Stimulated activated naive B cell treated with anti-CD40 and anti-IgM and Interleukin-4, amounts not matched to agents 10 μg/mL and 1 μg/mL and 100 μg/mL, for 72 hours (primary cell): Measurements from ENCODE around the gene C1QTNF4.

Experiments
- ATAC-seq, 2 donors: fragments of 150-1000 bp; cut with Tn5 transposase; replicated peaks; 2 replicates each; pipeline ENCODE4 v1.10.0; 2021; ENCODE audit warnings: moderate library complexity in 1 of 2
- DNase-seq: peaks from one replicate; pipeline ENCODE4 v3.0.0; 2021
- H3K27ac Mint-ChIP-seq: one replicate; pipeline ENCODE4 v1.8.0; 2022; ENCODE audit warnings: mild to moderate bottlenecking, mixed read lengths
- H3K27me3 Mint-ChIP-seq, 2 donors: one replicate each; pipeline ENCODE4 v1.8.0; 2022; ENCODE audit warnings: mixed read lengths in 2 of 2
- H3K36me3 Mint-ChIP-seq, 2 donors: one replicate each; pipeline ENCODE4 v1.8.0; 2022; ENCODE audit warnings: mixed read lengths in 2 of 2, mild to moderate bottlenecking in 1 of 2
- H3K4me1 Mint-ChIP-seq, 2 donors: one replicate each; pipeline ENCODE4 v1.8.0; 2022; ENCODE audit warnings: mixed read lengths in 2 of 2, mild to moderate bottlenecking in 1 of 2
- H3K4me3 Mint-ChIP-seq, 2 donors: one replicate each; pipeline ENCODE4 v1.8.0; 2022; ENCODE audit warnings: mild to moderate bottlenecking in 2 of 2, mixed read lengths in 2 of 2, moderate library complexity in 1 of 2
- H3K9me3 Mint-ChIP-seq, 2 donors: one replicate each; pipeline ENCODE4 v1.8.0; 2022; ENCODE audit warnings: mixed read lengths in 2 of 2, mild to moderate bottlenecking in 1 of 2

C1QTNF4 gene

GRCh38 chr11:47587723-47588326 lies 6.4 kb downstream of the C1QTNF4 start:
- Mint-ChIP-seq H3K27me3 (peaks cover 10 to 17% of the 10 kb centered on the region in 2 donors), H3K27ac (no peak overlapping the region), H3K4me1 (peaks cover 12 to 19% of the 10 kb centered on the region in 2 donors), H3K9me3 (no peaks in the 10 kb centered on the region), H3K36me3 (peaks cover 25 to 27% of the 10 kb centered on the region in 2 donors), H3K4me3 (no peak overlapping the region)
- ATAC-seq (peak; percentile 13 to 45), DNase-seq (no peak)

- no peak overlapping the region for H3K4me3 Mint-ChIP-seq
- H3K36me3 Mint-ChIP-seq: peaks cover 27 to 31% of the 10 kb centered on the region in 2 donors
- no peak overlapping the region for H3K27ac Mint-ChIP-seq
- H3K4me1 Mint-ChIP-seq: peaks cover 9 to 18% of the 10 kb centered on the region in 2 donors
- DNase-seq (no peak), ATAC-seq (peak in 1 of 2 donors; percentile 5)
- no peaks in the 10 kb centered on the region for H3K9me3 Mint-ChIP-seq
- H3K27me3 Mint-ChIP-seq: peaks cover 5 to 12% of the 10 kb centered on the region in 2 donors
Measured at GRCh38 chr11:47587039-47587716, 7.0 kb downstream of the C1QTNF4 start.

- Mint-ChIP-seq H3K36me3 (peaks cover 32 to 37% of the 10 kb centered on the region in 2 donors), H3K9me3 (no peaks in the 10 kb centered on the region), H3K27me3 (peaks cover 0 to 3% of the 10 kb centered on the region in 2 donors), H3K4me3 (no peak within 1 kb of the TSS), H3K4me1 (peaks cover 6 to 9% of the 10 kb centered on the region in 2 donors), H3K27ac (peak within 1 kb of the TSS; percentile 75)
- DNase-seq: no peak
- no peak for ATAC-seq
Measured at GRCh38 chr11:47586098-47586855, 7.9 kb downstream of the C1QTNF4 start, which contains the start of gene FAM180B. TSS of gene FAM180B (plus strand) at chr11:47586678. CDS start at chr11:47586769, 91 bp downstream.

- Mint-ChIP-seq H3K4me1 (peaks cover 12 to 18% of the 10 kb centered on the region in 2 donors), H3K27ac (no peak overlapping the region), H3K4me3 (no peak overlapping the region), H3K27me3 (no peaks in the 10 kb centered on the region), H3K9me3 (no peaks in the 10 kb centered on the region), H3K36me3 (peaks cover 33 to 38% of the 10 kb centered on the region in 2 donors)
- no peak for ATAC-seq
- DNase-seq: no peak
Measured at GRCh38 chr11:47583844-47584243, 10.4 kb downstream of the C1QTNF4 start.

GRCh38 chr11:47578524-47579494 lies 15.4 kb downstream of the C1QTNF4 start, which contains the start of the genes KBTBD4 and NDUFS3:
TSS of gene KBTBD4 (minus strand) at chr11:47578970. CDS start at chr11:47578951, 19 bp downstream.
TSS of gene NDUFS3 (plus strand) at chr11:47579074. CDS start at chr11:47579092, 18 bp downstream.
- Mint-ChIP-seq H3K9me3 (no peaks in the 10 kb centered on the region), H3K4me3 (peak within 1 kb of the TSS; percentile 91 to 98), H3K36me3 (peaks cover 27 to 44% of the 10 kb centered on the region in 2 donors), H3K27me3 (no peaks in the 10 kb centered on the region), H3K4me1 (peaks cover 20 to 32% of the 10 kb centered on the region in 2 donors), H3K27ac (peak within 1 kb of the TSS; percentile 98)
- ATAC-seq (peak; percentile 94 to 97), DNase-seq (peak; percentile 80)

- Mint-ChIP-seq H3K27ac (peak overlapping the region; percentile 20), H3K4me3 (peak overlapping the region; percentile 91 to 98), H3K36me3 (peaks cover 26 to 44% of the 10 kb centered on the region in 2 donors), H3K4me1 (peaks cover 19 to 32% of the 10 kb centered on the region in 2 donors), H3K27me3 (no peaks in the 10 kb centered on the region), H3K9me3 (no peaks in the 10 kb centered on the region)
- no peak for DNase-seq
- no peak for ATAC-seq
Measured at GRCh38 chr11:47577460-47578041, 16.7 kb downstream of the C1QTNF4 start.

- DNase-seq (no peak), ATAC-seq (no peak)
- no peaks in the 10 kb centered on the region for H3K27me3 Mint-ChIP-seq
- no peak overlapping the region for H3K4me3 Mint-ChIP-seq
- H3K4me1 Mint-ChIP-seq: peaks cover 13 to 28% of the 10 kb centered on the region in 2 donors
- no peak overlapping the region for H3K27ac Mint-ChIP-seq
- H3K36me3 Mint-ChIP-seq: peaks cover 22 to 43% of the 10 kb centered on the region in 2 donors
- H3K9me3 Mint-ChIP-seq: no peaks in the 10 kb centered on the region
Measured at GRCh38 chr11:47573321-47573720, 20.9 kb downstream of the C1QTNF4 start.

- DNase-seq (no peak), ATAC-seq (no peak)
- H3K4me1 Mint-ChIP-seq: peaks cover 11 to 23% of the 10 kb centered on the region in 2 donors
- peak overlapping the region; percentile 47 for H3K27ac Mint-ChIP-seq
- H3K27me3 Mint-ChIP-seq: no peaks in the 10 kb centered on the region
- H3K36me3 Mint-ChIP-seq: peaks cover 22 to 43% of the 10 kb centered on the region in 2 donors
- H3K9me3 Mint-ChIP-seq: no peaks in the 10 kb centered on the region
- H3K4me3 Mint-ChIP-seq: no peak overlapping the region
Measured at GRCh38 chr11:47572715-47573255, 21.4 kb downstream of the C1QTNF4 start.

- H3K4me1 Mint-ChIP-seq: peaks cover 5 to 15% of the 10 kb centered on the region in 2 donors
- ATAC-seq: no peak
- H3K27me3 Mint-ChIP-seq: no peaks in the 10 kb centered on the region
- no peak overlapping the region for H3K27ac Mint-ChIP-seq
- no peak for DNase-seq
- no peak overlapping the region for H3K4me3 Mint-ChIP-seq
- H3K36me3 Mint-ChIP-seq: peaks cover 20 to 40% of the 10 kb centered on the region in 2 donors
- no peaks in the 10 kb centered on the region for H3K9me3 Mint-ChIP-seq
Measured at GRCh38 chr11:47571895-47572294, 22.3 kb downstream of the C1QTNF4 start.

GRCh38 chr11:47571357-47571729 lies 22.9 kb downstream of the C1QTNF4 start:
- Mint-ChIP-seq H3K9me3 (no peaks in the 10 kb centered on the region), H3K36me3 (peaks cover 17 to 36% of the 10 kb centered on the region in 2 donors), H3K27me3 (no peaks in the 10 kb centered on the region), H3K27ac (peak overlapping the region; percentile 83), H3K4me3 (no peak overlapping the region), H3K4me1 (peaks cover 7 to 15% of the 10 kb centered on the region in 2 donors)
- DNase-seq (no peak), ATAC-seq (no peak)

- no peak overlapping the region for H3K4me3 Mint-ChIP-seq
- ATAC-seq: no peak
- H3K36me3 Mint-ChIP-seq: peaks cover 14 to 33% of the 10 kb centered on the region in 2 donors
- no peaks in the 10 kb centered on the region for H3K9me3 Mint-ChIP-seq
- no peaks in the 10 kb centered on the region for H3K27me3 Mint-ChIP-seq
- no peak overlapping the region for H3K27ac Mint-ChIP-seq
- DNase-seq: no peak
- H3K4me1 Mint-ChIP-seq: peaks cover 7 to 12% of the 10 kb centered on the region in 2 donors
Measured at GRCh38 chr11:47570651-47571356, 23.4 kb downstream of the C1QTNF4 start.

GRCh38 chr11:47569646-47570045 lies 24.6 kb downstream of the C1QTNF4 start:
- H3K27me3 Mint-ChIP-seq: no peaks in the 10 kb centered on the region
- H3K4me3 Mint-ChIP-seq: no peak overlapping the region
- ATAC-seq (no peak), DNase-seq (no peak)
- no peak overlapping the region for H3K27ac Mint-ChIP-seq
- H3K36me3 Mint-ChIP-seq: peaks cover 12 to 28% of the 10 kb centered on the region in 2 donors
- peaks cover 13 to 19% of the 10 kb centered on the region in 2 donors for H3K4me1 Mint-ChIP-seq
- H3K9me3 Mint-ChIP-seq: no peaks in the 10 kb centered on the region
